Activated CD4-positive, alpha-beta T cell treated with anti-CD3 and anti-CD28 coated beads for 48 hours (primary cell): ENCODE results near the gene CLIC6.

ENCODE experiments used
- DNase-seq: peaks from one replicate; pipeline ENCODE4 v3.0.0-alpha.2; 2020

CLIC6 gene

DNA sequence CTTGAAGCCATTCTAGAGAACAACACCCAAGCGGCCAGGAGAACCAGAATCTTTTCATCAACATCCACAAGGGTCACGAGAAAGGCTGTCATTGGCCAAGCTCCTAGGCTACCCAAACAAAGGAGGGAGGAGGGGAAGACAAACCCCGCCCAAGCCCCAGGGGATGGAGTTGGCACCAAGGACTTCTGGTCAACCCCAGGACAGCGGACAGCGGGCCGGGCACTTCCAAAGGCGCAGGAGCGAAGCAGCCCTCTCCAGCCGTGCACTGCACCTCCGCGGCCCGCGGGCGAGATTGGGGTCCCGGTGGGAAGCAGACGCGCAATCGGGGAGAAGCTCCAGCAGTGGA, at the start of gene CLIC6:
CLIC6 (plus strand) TSS at position 192 of the 346 bp plus-strand sequence. CDS start 395 bp downstream, outside the sequence.
- DNase-seq, result no peak

GRCh38 chr21:34619841-34620665, 48.7 kb upstream of the CLIC6 start:
- DNase-seq, result no peak

DNA sequence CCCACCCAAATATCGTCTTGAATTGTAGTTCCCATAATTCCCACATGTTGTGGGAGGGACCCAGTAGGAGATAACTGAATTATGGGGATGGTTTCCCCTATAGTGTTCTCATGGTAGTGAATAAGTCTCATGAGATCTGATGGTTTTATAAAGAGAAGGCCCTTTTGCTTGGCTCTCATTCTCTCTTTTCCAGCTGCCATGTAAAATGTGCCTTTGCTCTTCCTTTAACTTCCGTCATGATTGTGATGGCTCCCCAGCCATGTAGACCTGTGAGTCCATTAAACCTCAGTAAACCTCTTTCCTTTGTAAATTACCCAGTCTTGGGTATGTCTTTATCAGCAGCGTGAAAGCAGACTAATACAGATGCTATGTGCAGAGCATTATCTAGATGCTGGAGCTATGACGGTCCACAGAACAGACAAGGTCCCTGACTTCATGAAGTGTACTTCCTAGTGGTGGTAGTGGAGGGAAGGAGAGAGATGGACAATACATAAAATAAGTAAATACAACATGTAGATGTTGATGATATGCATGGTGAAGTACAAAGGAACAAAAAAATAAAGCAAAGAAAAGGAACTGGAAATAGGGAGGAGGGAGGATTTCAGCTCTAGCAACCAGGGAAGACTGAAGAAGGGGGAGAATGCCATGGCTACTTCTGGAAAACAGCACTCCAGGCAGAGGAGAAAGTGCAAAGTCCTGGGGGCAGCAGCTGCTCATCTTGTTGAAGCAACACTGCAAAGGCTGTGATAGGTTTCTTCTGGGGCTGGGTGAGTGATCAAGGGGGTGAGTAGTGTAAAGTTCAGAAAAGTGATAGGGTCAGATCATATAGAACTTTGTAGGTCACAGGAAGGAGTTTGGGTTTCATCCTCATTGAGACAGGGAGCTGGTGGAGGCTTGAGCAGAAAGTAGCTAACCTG, 47.1 kb upstream of the CLIC6 start:
- DNase-seq, result no peak

DNA sequence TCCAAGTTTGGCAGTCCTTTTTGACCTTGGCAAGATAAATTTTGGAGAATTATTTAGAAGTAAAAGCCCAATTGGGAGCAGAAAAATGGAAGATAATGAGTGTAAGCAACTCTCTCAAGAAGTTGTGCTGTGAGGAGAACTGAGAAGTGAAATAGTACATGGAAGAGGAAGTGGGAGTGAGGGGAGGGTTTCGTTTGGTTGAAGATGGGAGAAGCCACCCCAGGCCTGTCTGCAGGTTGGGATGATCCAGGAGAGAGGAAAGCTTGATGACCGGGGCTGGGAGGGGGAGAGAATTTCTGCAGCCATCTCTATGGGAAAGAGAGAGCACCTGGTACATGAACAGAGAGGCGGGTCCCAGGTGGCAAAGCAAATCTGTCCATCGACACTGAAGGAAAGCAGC, 45.3 kb upstream of the CLIC6 start:
- DNase-seq, result no peak

- no peak for DNase-seq
Measured at GRCh38 chr21:34625030-34625593, 43.7 kb upstream of the CLIC6 start.

GRCh38 chr21:34626131-34626530, 42.7 kb upstream of the CLIC6 start:
- DNase-seq, result no peak

GRCh38 chr21:34630536-34631143, 38.2 kb upstream of the CLIC6 start:
- DNase-seq, result peak; percentile 27

DNA sequence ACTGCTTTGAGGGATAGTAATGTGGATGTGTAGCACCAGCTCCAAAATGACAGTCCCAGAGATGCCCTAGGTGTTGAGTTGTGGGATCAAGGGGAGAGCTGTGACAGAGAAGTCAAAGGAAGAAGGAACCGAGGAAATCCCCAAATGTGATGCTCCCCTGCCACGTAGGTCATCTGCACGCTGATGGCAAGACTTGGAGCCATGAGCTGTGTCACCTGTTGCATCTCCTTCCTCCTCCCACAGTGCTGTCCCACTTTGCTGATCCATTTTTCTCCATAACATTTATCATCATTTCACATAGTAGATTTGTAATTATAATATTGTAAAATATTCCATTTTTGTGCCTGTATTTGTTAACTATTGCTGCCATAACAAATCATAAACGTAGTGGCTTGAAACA, 36.3 kb upstream of the CLIC6 start:
- DNase-seq, result no peak

- DNase-seq, result peak; percentile 34
Measured at GRCh38 chr21:34635307-34635706, 33.5 kb upstream of the CLIC6 start.

GRCh38 chr21:34636961-34637360, 31.8 kb upstream of the CLIC6 start:
- DNase-seq, result no peak

- DNase-seq, result no peak
Measured at GRCh38 chr21:34639250-34639649, 29.5 kb upstream of the CLIC6 start.

- peak; percentile 62 for DNase-seq
Measured at GRCh38 chr21:34639882-34640788, 28.7 kb upstream of the CLIC6 start.

- peak; percentile 45 for DNase-seq
Measured at GRCh38 chr21:34640858-34641257, 27.9 kb upstream of the CLIC6 start.

- peak; percentile 11 for DNase-seq
Measured at GRCh38 chr21:34642211-34643075, 26.4 kb upstream of the CLIC6 start.

DNA sequence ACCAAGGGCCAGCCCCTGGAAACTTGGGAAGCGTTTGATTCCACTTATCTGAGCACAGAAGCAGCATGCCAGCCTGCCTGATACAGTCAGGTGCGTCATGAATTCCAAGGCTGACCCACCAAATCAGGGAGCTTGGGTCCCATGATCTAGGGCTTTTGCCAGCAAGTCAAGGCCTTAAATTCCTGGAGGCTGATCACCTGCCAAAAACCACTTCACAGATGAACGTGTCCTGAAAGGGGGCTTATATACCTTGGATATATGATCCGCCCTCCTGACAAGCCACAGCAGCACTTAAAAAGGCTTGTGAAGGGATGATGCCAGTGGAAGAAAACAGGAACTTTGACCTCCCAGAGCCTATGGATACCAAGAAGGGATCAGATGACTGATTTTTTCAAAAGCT, 24.0 kb upstream of the CLIC6 start:
- no peak for DNase-seq

- DNase-seq, result no peak
Measured at GRCh38 chr21:34647555-34647954, 21.2 kb upstream of the CLIC6 start.

GRCh38 chr21:34648739-34649297, 20.0 kb upstream of the CLIC6 start:
- no peak for DNase-seq

GRCh38 chr21:34649400-34649799, 19.4 kb upstream of the CLIC6 start:
- DNase-seq, result no peak

DNA sequence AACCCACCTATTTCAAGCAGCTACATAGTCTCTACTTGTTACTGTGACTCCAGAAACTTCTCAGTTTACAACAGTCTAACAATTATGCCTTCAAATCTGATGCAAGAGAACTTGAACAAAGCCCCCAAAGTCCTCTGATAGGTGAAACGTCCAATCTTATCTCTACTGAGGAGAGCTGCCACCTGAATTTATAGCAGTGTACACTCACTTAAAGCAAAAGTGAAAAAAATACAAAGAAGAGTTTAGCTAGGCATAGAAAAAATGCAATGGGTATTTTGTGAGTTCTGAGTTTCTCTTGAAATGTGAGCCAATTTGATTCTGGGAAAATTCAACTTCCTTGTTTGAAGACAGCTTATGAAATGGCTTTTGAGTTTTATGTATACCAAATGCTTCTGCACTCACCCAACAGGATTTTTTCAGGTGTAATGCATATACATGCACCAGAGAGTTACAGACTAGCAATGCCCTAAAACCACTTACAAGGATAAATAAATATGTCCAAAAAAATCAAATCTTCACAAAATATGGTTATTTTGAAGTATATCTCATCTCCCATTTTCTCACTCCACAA, 17.8 kb upstream of the CLIC6 start:
- DNase-seq, result no peak

DNA sequence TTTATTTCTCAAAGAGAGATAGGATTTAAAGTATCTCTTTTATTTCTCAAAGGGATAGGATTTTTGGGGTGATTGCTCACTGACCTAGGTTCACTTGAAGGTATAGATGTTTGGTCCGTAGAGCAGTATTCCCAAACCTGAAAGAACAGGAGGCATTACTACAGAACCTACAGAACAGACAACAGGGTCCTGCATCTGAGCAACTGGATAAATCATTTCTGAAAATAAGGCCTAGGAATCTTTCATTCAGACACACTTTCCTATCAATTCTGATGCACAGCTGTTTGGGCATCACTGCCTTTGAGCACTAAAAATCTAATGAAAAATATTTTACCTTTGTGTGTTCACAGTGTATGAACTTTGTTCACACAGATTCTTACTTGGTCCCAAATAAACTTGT, 17.2 kb upstream of the CLIC6 start:
- no peak for DNase-seq
